NCI-H2227 (cell line): ENCODE data around the gene HES3.

Experiments used
- DNase-seq: peaks from one replicate; lab custom pipeline; 2025; ENCODE audit not compliant: unreplicated experiment; lab: John Stamatoyannopoulos, UW

HES3 gene

DNA sequence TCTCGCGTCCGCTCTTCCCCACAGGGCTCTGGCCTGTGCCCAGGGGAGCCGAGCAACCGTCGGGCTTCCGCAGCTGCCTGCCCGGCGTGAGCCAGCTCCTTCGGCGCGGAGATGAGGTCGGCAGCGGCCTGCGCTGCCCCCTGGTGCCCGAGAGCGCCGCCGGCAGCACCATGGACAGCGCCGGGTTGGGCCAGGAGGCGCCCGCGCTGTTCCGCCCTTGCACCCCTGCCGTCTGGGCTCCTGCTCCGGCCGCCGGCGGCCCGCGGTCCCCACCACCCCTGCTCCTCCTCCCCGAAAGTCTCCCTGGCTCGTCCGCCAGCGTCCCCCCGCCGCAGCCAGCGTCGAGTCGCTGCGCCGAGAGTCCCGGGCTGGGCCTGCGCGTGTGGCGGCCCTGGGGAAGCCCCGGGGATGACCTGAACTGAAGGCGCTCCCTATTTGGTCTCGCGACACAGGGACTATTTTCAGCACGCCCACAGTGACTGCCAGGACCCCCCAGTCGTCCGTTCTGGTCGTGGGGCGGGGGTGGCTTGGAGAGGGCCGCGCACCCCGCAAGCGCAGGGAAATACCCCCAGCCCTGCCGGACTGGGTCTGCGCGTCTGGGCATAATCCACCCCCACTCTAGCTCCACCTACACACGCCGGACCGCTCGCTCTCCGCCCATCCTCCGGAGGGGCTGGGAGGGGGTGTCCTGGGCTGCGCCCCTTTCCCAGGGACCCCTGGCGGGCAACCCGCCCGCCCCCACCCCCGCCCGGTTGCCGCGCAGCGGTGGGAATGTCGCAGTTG is 1.3 kb downstream of the HES3 start:
- DNase-seq = peak; percentile 90

DNA sequence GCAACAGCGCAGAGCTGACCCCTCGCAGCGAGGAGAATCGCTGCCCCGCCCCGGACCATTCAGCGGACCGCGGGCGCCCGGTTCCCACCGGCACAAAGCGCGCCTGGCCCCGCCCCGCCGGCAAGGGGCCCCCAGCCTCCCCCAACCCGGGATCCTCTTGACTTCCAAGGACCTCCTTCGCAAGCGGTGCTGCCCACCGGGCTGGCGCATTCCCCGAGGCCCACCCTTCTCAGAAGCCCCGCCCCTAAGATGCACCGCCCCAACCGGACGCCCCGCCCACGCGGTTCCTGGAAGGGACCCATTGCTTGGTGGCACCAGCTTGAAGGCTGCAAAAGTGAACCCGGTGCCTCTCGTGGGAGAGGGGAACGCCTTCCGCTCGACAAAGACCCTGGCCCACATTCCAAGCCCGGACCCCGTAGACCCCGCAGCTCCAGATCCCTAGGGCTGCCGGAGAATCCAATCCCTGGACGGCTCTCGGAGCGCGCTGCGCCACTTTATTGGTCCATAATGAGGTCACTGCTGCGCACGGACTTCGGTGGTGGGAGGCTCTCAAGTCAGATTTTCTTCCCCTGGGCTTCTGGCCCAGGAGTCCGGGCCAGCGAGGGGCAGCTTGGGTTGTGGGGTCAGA is 2.0 kb downstream of the HES3 start:
- peak; percentile 97 for DNase-seq

DNA sequence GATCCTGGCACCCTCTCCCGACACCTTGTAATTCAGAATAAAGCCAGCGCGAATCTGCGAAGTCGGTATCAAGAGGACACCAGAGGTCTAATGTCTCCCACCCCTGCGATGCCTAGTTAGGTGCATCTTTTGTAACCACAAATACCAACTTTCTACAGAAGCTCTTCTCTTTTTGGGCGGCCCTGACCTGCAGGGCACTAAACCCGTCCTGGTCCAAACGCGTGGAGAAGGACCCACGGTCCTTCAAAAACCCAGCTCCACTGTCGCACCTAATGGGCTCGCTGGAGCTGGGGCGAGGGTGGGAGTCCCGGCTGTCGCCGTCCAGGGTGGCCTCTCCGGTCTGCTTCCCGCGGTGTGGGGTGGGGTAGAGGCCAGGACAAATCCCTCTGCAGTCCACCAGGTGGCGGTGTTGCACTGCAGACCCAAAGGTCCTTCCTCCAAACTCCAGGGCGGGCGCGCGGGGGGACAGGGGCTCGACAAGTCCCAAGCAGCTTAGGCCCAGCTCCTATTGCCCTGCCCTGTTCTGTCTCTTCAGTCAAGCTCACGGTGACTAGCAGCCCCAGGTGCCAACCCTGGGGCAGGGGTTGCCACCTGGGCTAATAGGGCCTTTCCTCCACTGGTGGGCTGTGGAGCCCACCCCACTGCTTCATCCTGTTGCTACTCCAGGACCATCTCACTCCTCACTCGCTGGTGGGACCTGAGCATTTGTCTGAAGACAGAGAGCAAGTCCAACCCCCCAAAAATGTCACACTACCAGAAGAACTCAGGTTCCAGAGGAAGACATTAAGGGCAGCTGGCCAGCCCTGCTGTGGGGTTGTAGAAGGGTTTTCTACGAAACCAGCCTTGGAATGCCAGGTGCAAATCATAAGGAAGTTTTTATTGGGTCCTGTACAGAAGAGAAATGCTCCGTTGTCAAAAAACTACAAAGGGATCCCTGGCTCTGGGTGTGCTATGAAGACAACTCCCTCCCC is 2.8 kb downstream of the HES3 start:
- peak; percentile 90 for DNase-seq

DNA sequence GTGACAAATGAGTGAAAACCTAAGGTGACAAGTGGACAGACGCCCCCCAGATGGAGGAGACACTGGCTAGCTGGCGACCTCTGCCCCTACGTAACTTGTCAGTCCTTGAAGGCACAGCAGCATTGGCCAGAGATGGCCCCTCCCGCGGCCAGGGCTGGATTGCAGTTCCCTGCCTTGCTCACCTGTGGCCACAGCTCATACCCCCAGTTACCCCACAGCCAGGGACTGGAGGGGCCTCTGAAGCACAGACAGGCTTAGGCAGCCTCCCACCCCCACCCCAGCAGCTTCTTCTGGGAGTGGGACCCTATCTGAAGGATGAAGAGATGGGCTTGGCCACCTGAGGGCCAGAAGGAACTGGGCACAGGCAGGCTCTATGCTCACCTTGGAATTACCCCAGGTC is 3.7 kb downstream of the HES3 start:
- DNase-seq = no peak

DNA sequence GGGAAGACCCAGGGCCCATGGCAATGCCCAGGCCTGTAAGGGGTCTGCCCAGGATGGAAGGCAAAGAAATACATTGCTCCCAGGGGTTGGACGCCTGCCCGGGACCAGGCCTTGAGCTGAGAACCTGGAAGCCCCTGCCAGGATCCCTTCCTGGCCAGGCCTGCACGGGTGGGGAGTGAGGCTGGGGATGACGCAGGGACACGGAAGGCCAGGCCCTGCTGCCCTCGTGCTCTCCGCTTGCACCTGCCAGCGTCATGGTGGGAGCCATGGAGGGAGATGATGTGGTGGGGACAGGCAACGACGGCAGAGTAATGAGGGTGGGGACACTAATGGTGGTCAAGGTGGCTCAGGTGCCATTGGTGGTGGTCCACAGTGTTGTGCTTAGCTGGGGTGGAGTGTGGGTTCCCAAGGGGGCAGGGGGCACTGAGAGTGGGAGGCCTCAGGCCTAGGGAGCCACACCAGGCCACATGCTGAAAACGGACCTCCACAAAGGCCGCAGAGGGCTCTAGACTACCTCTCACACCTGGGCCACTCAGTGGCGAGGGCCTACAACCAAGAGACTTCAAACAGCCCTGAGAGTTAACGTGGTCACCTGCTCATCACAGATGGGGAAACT is 4.3 kb downstream of the HES3 start:
- no peak for DNase-seq

DNA sequence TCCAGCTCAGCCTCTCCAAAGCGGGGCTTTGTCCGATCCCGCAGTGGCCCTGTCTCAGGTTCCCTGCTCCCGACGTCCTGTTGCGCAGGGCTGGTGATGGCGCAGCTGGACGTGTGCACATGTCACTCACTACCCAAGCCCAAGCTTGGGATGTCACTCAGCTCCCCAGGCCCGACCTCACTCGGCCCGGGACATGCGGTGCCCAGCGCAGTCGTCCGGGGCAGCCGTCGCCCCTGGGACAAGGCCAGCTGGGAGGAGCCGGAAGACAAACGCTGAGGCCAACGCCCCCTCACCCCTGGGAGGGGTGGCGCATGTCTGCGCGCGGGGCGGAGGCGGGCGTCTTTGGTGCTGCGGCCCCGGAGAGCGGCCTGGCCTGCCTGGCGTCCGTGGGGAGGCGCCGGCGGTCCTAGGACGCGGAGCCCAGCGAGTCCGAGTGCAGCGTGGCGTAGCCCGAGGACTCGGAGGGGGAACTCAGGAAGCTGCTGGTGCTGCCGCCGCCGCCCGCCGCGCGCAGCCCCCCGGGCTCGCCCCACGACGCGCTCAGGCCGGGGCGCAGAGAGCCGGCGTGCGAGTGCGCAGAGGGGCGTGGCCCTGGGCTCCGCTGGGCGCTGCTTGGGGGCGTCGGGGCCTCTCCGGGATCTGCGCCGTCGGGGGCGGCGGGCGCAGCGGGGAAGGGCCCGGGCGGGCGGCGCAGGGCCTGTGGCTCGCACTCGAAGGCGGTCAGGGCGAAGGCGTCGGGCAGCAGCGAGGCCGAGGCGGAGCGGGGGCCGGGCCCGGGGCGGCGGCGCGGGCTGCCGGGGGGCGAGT is 5.2 kb downstream of the HES3 start:
- no peak for DNase-seq

DNA sequence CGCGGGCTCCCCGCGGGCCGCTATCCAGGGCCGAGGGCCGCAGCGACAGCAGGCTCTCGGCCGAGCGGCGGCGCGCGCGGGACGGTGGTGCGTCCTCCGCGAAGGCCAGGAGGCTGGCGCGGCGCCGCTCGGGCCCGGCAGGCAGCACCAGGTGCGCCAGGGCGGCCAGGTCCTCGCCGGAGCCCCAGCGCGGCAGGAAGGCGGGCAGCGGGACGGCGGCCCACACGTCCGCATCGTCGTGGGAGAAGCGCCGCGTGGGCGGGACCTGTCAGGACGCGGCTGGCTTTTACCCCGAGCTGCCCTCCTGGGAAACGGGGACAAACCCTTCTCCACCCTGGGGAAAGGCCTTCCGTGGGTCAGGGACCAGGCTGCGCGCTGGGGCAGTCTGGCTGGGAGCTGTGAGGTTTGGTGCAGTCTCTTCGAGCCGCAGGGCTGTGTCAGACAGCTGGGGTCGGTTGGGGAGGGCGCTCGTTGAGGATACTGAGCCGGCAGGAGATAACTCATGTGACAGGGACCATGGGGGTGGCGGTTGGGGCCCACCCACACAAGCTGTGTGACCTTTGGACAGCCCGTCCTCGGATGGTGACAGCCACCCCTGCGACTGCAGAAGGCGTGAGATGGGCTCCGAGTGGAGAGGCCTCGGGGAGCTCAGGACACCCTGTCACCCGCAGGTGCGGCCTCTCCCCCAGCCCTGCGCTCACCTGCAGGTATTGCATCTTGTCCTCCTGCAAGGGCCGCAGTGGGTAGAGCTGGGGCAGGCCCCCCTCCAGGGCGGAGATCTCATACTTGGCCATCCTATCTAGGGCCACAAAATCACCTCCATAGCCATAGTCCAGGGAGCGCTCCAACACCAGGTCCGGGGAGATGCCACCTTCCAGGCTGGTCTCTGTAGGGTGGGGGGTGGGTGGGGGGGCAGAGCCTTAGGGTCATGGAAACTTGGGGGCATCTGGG is 6.0 kb downstream of the HES3 start:
- no peak for DNase-seq

DNA sequence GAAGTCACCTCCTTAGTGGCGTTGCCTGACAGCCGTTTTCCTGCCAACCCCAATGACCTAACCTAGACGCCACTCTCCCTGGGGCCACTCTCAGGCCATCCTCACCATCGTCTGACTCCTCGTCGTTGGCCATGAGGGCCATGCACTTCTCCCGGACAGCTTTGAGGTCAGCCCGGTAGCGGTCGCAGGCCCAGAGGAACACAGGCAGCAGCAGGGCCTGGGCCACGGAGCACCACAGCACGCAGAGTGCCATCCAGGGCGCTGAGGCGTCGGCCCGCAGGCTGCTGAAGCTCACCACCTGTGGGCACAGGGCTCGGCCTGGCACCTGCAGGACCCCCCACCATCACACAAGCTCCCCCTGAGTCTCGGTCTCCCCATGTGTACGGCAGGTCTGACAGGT is 7.3 kb downstream of the HES3 start:
- no peak for DNase-seq

DNA sequence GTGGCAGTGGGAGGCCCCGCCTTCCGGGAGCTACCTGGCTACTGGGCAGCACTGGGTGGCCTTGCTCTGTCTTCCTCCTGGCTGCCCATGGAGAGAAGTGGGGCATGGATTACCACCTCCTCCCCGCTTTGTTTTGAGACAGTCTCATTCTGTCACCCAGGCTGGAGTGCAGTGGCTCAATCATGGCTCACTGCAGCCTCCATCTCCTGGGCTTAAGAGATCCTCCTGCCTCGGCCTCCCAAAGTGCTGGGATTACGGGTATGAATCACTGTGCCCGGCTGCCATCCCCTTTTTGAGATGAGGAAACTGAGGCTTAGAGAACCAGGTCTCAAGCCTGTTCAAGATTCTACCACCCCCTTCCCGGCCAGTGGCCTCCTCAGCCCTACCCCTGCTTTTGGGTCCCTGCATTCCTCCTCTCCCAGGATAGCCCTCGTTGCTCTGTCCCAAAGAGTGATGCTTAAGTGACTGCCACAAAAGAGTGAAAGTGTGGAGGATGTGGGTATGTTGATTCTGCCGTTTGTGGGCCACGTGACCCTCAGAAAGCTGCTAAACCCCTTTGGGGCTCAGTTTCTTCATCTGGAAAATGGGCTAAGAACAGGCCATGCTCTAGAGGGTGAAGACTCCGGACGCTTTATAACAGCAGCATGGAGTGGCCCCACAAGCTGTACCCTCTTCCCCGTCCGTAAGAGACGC is 7.8 kb downstream of the HES3 start:
- DNase-seq = no peak

DNA sequence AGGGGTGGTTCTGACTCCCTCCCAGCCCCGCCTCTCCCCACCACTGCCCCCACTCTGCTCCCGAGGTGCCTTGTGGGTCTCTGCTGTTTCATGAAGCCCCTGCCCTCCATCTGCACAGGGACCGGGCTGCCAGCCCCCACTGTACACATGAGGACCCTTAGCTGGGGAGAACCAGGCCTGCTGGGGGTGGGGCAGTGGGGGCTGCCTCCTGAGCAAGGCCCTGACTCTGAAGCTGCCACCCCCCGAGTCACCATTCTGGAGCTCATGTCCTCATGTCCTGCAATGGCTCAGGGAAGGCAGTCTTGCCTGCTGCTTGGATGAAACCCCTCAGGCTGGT is 8.4 kb downstream of the HES3 start:
- DNase-seq = no peak

DNA sequence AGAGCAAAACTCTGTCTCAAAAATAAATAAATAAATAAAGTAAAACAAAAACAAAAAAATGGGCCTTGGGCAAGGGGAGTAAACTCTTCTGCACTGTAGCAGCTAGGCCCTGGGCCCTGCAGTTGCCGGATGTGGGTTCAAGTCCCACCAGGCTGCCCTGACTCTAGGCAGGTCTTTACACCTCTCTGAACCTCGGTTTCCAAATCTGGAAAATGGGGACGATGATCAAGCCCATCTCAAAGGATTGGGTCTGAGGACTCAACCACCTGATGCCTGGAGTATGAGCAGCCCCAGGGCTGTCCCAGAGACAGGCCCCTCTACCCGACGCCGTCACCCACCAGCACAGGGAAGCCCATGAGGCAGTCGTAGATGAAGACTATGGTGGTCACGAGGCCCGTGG is 9.4 kb downstream of the HES3 start:
- DNase-seq = no peak

DNA sequence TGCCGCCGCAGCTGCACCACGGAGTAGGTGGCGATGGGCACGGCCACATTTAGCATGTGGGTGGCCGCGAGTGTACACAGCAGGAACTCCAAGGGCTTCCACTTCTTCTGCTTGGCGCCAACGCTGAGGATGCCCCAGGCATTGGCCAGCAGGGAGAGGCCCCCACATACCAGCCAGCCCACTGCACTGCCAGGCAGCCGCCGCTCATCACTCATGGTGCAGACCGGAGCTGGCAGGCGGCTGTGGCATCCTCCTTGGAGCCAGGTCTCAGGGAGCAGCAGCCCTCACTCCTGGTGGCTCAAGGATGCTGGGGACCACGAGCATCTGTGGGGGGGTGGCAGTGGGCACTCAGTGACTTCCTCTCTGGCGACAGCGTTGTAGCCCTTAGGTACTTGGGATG is 10.7 kb downstream of the HES3 start:
- no peak for DNase-seq

DNA sequence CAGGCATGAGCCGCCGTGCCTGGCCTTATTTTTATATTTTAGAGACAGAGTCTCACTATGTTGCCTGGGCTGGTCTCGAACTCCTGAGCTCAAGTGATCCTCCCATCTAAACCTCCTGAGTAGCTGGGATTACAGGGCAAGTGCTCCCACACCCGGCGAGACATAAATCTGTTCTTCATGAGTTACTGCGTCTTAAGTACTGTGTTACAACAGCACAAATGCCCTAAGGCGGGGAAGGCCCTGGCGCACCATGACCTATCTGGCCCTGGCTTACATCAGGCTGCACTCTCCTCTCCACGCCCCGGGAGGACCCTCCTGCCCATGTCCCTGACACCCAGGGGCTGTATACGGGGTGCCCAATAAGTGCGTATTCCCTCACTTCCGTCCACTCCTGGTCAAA is 12.7 kb downstream of the HES3 start:
- DNase-seq = no peak

DNA sequence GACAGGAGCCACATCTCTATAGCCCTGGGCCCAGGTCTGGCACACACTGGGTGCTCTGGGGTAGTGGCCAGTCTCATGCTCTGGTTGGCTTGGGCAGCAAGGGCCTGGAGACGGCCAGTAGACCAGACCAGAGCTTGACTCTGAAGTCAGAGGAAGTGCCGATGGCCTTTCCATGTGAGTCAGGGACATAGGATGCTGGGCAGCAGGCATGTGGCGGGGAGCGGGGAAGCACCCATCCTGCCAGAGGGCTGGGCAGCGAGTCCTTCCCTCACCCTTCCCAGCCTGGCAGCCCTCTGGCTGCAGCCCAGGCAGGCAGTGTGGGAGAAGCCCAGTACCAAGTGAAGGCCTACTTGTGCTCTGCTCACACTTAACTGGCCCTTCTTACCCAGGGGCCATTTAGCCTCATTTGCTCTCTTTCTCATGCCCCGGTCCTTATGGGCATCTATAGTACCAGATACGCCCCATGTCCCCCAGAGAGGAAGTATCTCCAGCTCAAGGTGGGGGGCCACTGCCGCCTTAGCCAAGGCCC is 13.6 kb downstream of the HES3 start:
- DNase-seq = no peak

DNA sequence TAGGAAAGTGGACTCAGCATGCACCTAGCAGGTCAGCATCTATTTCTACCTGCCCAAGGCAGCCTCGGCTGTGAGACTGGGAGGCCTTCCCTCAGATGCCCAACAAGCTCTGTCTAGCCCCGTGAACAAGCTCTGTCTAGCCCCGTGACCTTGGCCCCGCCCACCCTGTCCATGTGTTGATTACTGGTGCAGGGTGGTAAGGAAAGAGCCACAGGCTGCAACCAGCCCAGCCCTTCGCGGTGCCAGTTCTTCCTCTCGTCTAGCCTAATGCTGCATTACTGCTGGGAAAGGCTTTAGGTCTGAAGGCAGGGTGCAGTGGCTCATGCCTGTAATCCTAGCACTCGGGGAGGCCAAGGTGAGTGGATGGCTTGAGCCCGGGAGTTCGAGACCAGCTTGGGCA is 14.7 kb downstream of the HES3 start:
- DNase-seq = no peak

DNA sequence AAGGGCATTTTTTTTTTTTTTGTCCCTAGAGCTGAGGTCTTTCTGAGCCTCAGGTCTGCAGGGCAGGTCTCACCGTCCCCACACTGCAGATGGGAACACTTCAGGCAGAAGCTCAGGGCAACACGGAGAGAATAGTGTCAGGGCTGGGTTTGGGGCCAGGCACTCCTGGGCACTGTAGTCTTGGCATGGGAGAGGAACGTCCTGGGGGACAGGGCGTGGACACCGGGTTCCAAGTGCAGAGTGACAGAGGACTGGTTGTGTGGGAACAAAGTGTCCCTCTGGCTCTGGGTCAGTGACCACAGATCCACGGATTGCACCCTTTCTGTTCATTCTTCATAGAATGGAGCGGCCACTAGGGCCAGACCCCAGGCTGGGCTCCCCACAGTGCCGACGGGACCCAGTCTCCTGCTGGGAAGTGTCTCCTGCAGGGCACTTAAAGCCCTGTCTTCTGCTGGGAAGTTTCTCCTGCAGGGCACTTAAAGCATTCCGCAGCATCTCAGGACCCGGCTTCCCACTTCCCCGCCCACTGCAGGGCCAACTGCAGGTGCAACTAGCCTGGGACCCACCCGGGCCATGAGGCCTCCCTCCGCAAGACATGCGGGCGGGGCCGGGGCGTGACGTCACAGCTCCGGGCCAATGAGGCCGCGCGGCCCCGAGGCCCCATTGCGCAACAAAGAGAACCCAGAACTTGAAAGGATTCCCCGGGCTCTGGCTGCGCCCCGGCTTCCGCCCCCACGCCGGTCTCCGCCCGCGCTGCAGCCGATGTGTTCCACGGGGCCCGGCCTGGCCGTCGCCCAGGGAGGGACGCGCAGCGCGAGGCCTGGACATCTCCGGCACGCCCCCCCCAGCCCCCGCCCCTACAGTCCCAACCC is 15.7 kb downstream of the HES3 start:
- peak; percentile 89 for DNase-seq

DNA sequence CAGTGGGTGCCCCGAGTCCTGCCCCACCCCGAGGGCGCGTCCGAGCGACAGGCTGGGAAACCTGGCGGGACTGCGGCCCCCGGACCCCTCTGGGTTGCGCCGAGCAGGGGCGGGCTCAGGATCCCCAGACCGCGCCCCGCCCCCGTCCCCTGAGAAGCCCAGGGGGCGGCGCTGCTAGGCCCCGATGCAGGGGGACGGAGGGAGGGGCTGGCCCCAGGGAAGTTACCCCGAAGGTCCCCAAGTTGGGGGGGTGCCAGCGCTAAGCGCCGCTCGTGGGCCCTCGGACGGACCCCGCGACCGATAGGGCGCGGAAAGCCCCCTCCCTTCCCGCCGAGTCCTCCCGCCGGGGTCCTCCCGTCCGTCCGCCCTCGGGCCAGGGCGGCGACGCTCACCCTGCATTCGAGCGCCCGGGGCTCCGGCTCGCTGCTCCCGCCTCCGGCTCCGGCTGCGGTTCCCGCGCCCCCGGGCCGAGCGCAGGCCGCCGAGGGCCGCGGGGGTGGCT is 16.5 kb downstream of the HES3 start:
- DNase-seq = peak; percentile 71
